NOMO-1 (cell line): ENCODE data around the gene FRY.

ENCODE experiments used
- DNase-seq, 2 experiments: peaks; one replicate each; lab custom pipeline; 2025; ENCODE audit not compliant: unreplicated experiment in 2 of 2; lab: John Stamatoyannopoulos, UW

Gene FRY

GRCh38 chr13:32125751-32126150, 94.2 kb downstream of the FRY start:
- DNase-seq, result peak; percentile 75 to 83

GRCh38 chr13:32126278-32126677, 94.7 kb downstream of the FRY start:
- no peak for DNase-seq

- DNase-seq, result no peak
Observed at GRCh38 chr13:32126756-32127155, 95.2 kb downstream of the FRY start.

GRCh38 chr13:32127691-32128090, 96.1 kb downstream of the FRY start:
- DNase-seq, result no peak

- DNase-seq, result no peak
Observed at GRCh38 chr13:32134241-32135055, 102.9 kb downstream of the FRY start.

- DNase-seq, result no peak
Observed at GRCh38 chr13:32135056-32135390, 103.4 kb downstream of the FRY start.

DNA sequence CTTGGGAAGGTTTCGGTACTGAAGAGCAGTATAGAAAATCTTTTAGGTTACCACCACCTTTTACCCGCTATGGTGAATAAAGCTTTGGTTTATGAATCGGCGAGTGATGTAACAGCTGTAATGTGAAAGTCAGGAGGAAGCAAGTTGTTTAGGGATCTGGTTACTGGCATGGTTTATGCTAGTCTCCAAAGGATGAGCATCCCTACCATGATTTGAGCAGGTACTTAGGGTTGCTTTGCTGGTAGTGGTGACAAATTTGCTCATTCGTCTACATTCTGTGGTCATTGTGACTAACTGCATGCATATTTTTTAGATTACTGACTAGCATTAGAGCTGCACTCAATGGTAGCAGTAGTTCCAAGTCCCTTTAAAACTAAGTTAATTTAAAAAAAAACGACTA, 104.1 kb downstream of the FRY start:
- DNase-seq, result no peak

GRCh38 chr13:32136061-32136460, 104.5 kb downstream of the FRY start:
- DNase-seq, result no peak

GRCh38 chr13:32136716-32137115, 105.1 kb downstream of the FRY start:
- DNase-seq, result no peak

GRCh38 chr13:32139251-32139650, 107.7 kb downstream of the FRY start:
- no peak for DNase-seq

- no peak for DNase-seq
Observed at GRCh38 chr13:32140109-32140508, 108.5 kb downstream of the FRY start.

DNA sequence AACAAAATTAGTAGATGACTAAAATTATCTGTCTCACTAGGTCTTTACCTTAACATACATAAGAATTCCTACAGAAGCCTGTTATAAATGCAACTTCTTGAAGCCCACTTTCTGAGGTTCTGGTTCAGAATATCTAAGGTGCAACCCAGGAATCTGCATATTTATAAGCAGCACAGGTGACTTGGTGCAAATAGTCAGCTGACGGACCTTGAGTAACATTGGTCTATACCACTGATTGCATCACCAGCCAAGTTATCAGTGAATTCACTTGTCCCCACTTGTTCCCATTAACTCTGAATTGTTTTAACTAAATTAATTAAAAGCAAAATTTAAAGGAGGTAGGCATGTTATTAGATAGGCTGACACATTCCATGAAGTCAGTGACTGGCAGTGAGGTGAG, 109.9 kb downstream of the FRY start:
- DNase-seq, result peak in 1 of 2 experiments; percentile 31

DNA sequence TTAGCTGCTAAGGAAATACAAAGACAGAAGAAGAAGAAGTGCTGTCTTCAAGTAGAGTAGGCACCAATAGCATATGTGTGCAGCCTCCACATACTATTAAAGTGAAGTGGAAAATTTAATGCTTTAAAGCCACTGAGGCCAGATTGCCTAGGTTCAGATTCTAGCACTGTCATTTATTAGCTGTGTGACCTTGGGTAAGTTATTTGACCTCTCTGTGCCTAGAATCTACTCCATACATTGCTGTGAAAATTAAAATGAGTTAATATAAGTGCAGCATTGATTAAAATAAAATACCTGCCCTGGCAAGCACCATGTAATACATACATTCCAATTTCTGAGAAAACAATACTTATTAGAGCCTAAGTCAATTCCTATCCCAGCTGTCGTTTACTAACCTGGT, 110.5 kb downstream of the FRY start:
- DNase-seq, result no peak

GRCh38 chr13:32142956-32143375, 111.4 kb downstream of the FRY start:
- DNase-seq, result peak in 1 of 2 experiments; percentile 17

GRCh38 chr13:32147193-32147592, 115.6 kb downstream of the FRY start:
- no peak for DNase-seq

DNA sequence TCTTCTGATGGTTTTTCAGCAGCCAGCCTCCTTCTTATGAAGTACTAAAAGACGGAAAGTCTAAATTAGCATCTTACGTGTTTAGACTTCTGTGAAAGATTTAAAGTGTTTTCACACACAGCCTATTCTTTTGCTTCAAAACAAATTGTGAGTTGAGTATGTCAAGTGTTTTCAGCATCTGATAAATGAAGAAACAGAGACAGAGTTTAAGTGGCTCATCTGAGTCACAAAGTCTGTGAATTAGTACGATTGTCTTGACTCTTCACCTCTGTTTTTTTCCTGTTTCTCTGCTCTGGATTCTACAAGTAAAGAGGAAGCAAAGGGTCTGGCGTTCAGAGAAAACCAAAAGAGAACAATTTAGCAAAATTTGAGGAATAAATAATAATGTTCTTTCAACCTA, 116.4 kb downstream of the FRY start:
- DNase-seq, result no peak

DNA sequence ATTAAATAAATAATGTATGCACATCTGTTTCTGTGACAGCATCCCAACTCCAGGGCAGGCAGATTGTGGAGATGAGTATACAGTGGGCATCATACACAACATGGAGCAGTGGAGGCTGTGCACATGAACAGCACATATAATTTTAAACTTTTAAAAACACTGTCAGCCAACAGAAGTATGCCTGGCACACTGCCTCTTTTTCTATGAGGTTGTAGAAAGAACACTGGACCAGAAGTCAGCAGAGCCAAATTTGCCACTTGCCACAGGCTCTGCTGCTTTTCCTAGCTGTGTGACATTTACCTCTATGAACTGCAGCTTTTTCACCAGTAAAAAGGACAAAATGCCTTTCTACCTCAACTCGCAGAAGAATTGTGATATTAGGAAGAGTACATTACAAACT, 118.7 kb downstream of the FRY start:
- DNase-seq, result no peak

DNA sequence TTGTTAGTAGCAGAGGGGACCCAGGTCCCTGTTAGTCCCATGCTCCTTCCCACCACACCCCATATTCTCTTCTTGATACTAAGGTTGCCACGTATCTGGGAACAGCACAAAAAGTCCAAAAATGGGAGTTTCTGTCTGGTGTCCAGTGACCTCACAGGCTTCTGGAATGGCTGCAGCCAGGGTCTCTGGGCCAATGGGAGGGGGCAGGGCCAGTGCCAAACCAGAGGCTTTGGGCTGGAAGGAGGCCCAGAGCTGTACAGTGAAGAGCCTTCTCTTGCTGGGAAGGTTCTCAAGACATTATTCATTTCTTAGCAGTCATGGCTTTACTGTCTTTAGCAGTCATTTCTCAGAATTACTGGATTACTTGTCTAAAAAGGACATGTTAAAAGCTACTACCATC, 119.2 kb downstream of the FRY start:
- DNase-seq, result no peak

DNA sequence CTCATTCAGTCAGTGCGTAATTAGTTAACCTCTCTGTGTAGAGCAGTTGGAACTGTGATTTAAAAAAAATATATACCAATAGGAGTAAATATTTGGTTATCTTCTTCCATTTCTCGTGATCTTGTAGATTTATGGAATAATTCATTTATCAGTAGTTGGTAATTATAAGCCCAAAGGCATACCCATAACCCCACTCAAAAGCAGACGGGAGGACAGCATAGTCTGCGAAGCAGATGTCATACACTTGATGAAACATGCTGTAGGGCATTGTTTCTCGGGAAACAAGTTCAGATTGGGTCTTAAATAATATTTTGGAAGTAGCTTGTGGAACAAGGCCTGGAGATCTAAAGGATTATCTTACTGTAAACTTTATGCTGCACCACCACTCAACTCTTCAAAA, 119.7 kb downstream of the FRY start:
- DNase-seq, result no peak

DNA sequence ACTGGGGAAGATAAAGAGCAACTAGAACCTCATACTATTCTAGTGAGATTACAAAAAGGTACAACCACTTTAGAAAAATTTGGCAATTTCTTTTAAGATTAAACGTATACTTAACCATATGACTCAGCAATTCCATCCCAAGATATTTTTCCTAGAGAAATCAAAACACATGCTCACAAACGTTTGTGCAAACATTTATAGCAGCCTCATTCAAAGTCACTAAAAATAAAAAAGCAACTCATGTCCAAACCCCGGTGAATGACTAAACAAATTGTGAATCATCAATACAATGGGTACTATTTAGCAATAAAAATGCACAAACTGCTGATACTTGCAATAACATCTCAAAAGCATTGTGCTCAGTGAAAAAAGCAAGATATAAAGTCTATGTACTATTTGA, 121.5 kb downstream of the FRY start:
- no peak for DNase-seq

GRCh38 chr13:32159137-32159869, 127.7 kb downstream of the FRY start:
- no peak for DNase-seq

DNA sequence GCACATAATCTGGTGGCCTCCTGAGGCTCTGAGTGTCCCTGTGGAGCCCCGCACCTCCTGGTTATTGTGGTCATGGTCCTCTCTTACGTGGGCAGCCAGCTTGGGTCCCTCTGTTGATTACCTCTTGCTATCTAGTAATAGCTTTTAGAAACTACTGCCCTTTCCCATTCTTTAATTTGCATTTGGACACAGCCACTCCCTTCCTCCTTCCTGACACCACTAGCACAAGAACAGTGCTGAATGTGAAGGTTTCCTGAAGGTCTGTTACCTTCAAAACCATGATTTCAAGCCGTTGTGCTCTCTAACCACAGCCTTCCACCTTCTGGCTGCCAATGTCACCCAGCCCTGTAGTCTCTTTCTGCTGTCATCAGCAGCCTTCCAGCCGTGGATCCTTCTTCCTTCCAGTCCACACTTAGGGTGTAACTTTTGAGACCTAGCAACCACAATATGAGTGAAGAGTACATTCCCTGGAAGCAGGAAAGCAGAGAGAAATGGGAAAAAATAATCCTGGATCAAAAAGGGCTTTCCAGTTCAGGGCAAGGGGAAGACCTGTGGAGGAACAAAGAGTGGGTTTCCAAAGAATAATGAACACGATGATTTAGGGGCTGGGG, 130.9 kb downstream of the FRY start:
- DNase-seq, result no peak
